ENCODE results near the gene CAPZB.

CAPZB gene

DNA sequence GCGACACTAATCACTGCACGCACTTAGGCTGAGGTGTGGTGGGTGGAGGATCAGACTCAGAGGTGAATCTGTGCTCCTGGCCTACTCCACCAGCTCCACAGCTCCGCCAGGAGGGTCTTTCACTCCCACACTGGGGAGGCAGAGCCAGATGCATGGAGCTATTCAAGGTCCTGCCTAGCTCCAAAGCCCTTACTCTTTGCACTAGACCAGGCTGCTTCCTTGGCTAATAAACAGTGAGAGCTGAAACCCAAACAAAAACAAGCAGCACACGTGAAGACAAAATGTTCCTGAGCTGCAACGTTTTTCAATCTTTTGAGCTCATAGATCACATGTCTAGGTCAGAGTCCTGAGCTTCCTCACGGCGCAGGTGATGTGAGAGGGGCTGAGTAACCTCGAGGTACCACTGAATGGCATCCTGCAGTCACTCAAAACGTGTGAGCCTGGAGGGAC, 19.2 kb downstream of the CAPZB start:
- Histone ChIP-seq H3F3A (ENCODE audit: insufficient read depth, low read length) (0 out of 2 replicates have a peak, but pooled peaks cover 5% of the 10 kb centered on the region), H3K27ac (ENCODE audit: low read length) (no peak overlapping the region), H3K27me3 (replicated peaks; ENCODE audit: insufficient read depth, low read length) (no peaks in the 10 kb centered on the region), H3K9ac (ENCODE audit: low read length) (no peak overlapping the region), H4K20me1 (ENCODE audit: insufficient read depth, low read length) (peaks cover 11% of the 10 kb centered on the region; the same call in 1 of the 2 replicates), H3K9me2 (replicated peaks; ENCODE audit: insufficient read depth, low read length) (no peaks in the 10 kb centered on the region), H3K4me3 (ENCODE audit: low read length) (no peak overlapping the region), H3K9me3 (replicated peaks; ENCODE audit: insufficient read depth, low read length) (no peaks in the 10 kb centered on the region), H3K4me2 (ENCODE audit: low read depth, low read length) (no peak overlapping the region), H3K4me1 (ENCODE audit: low read length) (0 out of 2 replicates have a peak, but pooled peaks cover 9% of the 10 kb centered on the region), H3K36me3 (replicated peaks; ENCODE audit: insufficient read depth, low read length) (no peaks in the 10 kb centered on the region), H3K79me2 (ENCODE audit: low read length) (peaks cover 95% of the 10 kb centered on the region), H2AFZ (ENCODE audit: low read length) (no peak overlapping the region)
- no peak for DNase-seq
- TF ChIP-seq CTCF (IDR thresholded peaks at IDR 0.05; ENCODE audit: low read length) (no peak), EZH2 (optimal IDR thresholded peaks at IDR 0.05; ENCODE audit: low read depth, low read length) (no peak), EZH2phosphoT487 (IDR thresholded peaks at IDR 0.05; ENCODE audit: low read length) (no peak)

GRCh38 chr1:19465650-19466049, 19.7 kb downstream of the CAPZB start:
- Histone ChIP-seq H3K9me2 (replicated peaks; ENCODE audit: insufficient read depth, low read length) (no peaks in the 10 kb centered on the region), H3K4me2 (ENCODE audit: low read depth, low read length) (no peak overlapping the region), H4K20me1 (ENCODE audit: insufficient read depth, low read length) (peaks cover 11% of the 10 kb centered on the region; the same call in 1 of the 2 replicates), H3K9me3 (replicated peaks; ENCODE audit: insufficient read depth, low read length) (no peaks in the 10 kb centered on the region), H3K4me3 (ENCODE audit: low read length) (no peak overlapping the region), H3K79me2 (ENCODE audit: low read length) (peaks cover 94% of the 10 kb centered on the region), H3K27ac (ENCODE audit: low read length) (no peak overlapping the region), H2AFZ (ENCODE audit: low read length) (no peak overlapping the region), H3K27me3 (replicated peaks; ENCODE audit: insufficient read depth, low read length) (no peaks in the 10 kb centered on the region), H3F3A (ENCODE audit: insufficient read depth, low read length) (0 out of 2 replicates have a peak, but pooled peaks cover 5% of the 10 kb centered on the region), H3K36me3 (replicated peaks; ENCODE audit: insufficient read depth, low read length) (no peaks in the 10 kb centered on the region), H3K9ac (ENCODE audit: low read length) (no peak overlapping the region), H3K4me1 (ENCODE audit: low read length) (0 out of 2 replicates have a peak, but pooled peaks cover 9% of the 10 kb centered on the region)
- DNase-seq: no peak
- TF ChIP-seq CTCF (IDR thresholded peaks at IDR 0.05; ENCODE audit: low read length) (no peak), EZH2phosphoT487 (IDR thresholded peaks at IDR 0.05; ENCODE audit: low read length) (no peak), EZH2 (optimal IDR thresholded peaks at IDR 0.05; ENCODE audit: low read depth, low read length) (no peak)

- Histone ChIP-seq H2AFZ (ENCODE audit: low read length) (no peak overlapping the region), H3F3A (ENCODE audit: insufficient read depth, low read length) (0 out of 2 replicates have a peak, but pooled peaks cover 5% of the 10 kb centered on the region), H3K9me2 (replicated peaks; ENCODE audit: insufficient read depth, low read length) (no peaks in the 10 kb centered on the region), H3K9me3 (replicated peaks; ENCODE audit: insufficient read depth, low read length) (no peaks in the 10 kb centered on the region), H4K20me1 (ENCODE audit: insufficient read depth, low read length) (peaks cover 11% of the 10 kb centered on the region; the same call in 1 of the 2 replicates), H3K79me2 (ENCODE audit: low read length) (peaks cover 91% of the 10 kb centered on the region), H3K4me2 (ENCODE audit: low read depth, low read length) (no peak overlapping the region), H3K4me1 (ENCODE audit: low read length) (0 out of 2 replicates have a peak, but pooled peaks cover 9% of the 10 kb centered on the region), H3K4me3 (ENCODE audit: low read length) (no peak overlapping the region), H3K9ac (ENCODE audit: low read length) (no peak overlapping the region), H3K27ac (ENCODE audit: low read length) (no peak overlapping the region), H3K36me3 (replicated peaks; ENCODE audit: insufficient read depth, low read length) (no peaks in the 10 kb centered on the region), H3K27me3 (replicated peaks; ENCODE audit: insufficient read depth, low read length) (no peaks in the 10 kb centered on the region)
- no peak for DNase-seq
- TF ChIP-seq CTCF (IDR thresholded peaks at IDR 0.05; ENCODE audit: low read length): no peak
- TF ChIP-seq EZH2 (optimal IDR thresholded peaks at IDR 0.05; ENCODE audit: low read depth, low read length): no peak
- TF ChIP-seq EZH2phosphoT487 (IDR thresholded peaks at IDR 0.05; ENCODE audit: low read length): no peak
Observed at GRCh38 chr1:19465123-19465522, 20.2 kb downstream of the CAPZB start.
